CD4-positive, alpha-beta T cell treated with Interleukin-2 at 100 ng/mL for 4 hours (primary cell): Measurements from ENCODE around the gene MS4A6E.

Source experiments
- DNase-seq: peaks from one replicate; pipeline ENCODE4 v3.0.0-alpha.2; 2020; ENCODE audit warnings: low spot score

Gene MS4A6E

GRCh38 chr11:60375316-60375715 is 48.3 kb downstream of the MS4A6E start:
- no peak for DNase-seq

GRCh38 chr11:60376601-60377000 is 49.5 kb downstream of the MS4A6E start:
- DNase-seq, result no peak

GRCh38 chr11:60377401-60378136 is 50.5 kb downstream of the MS4A6E start:
- peak; percentile 2 for DNase-seq

GRCh38 chr11:60378354-60378753 is 51.3 kb downstream of the MS4A6E start, which contains the start of gene MS4A7:
TSS of gene MS4A7 (plus strand) at chr11:60378532. CDS start at chr11:60383142, 4,610 bp downstream.
- peak; percentile 9 for DNase-seq

GRCh38 chr11:60389279-60389910 is 62.3 kb downstream of the MS4A6E start:
- no peak for DNase-seq

- no peak for DNase-seq
Measured at GRCh38 chr11:60390419-60390818, 63.4 kb downstream of the MS4A6E start.
